PC-9 (cell line): ENCODE results near the gene ZBTB7A. TPM values are rescaled to one million over a fixed set of nuclear protein-coding genes. Genes with fewer than 3 reads are reported as not detected.

ENCODE experiments used
- BruUV-seq: library from RNA; stranded (reverse); fragments of 400-500 nt; replicated peaks from 2 replicates; lab custom pipeline; 2021; lab: Mats Ljungman, UMichigan
- CTCF ChIA-PET: fragments of 300-600 bp; sonication (Branson Sonifier 250); formaldehyde crosslinking; loops from one replicate; lab custom pipeline; 2022; ENCODE audit warnings: antibody characterized with exemption; lab: Charles Lee
- POLR2A ChIA-PET: fragments of 300-600 bp; sonication (Branson Sonifier 250); formaldehyde crosslinking; loops from one replicate; lab custom pipeline; 2022; ENCODE audit warnings: antibody characterized with exemption; ENCODE audit not compliant: unreplicated experiment; lab: Charles Lee
- DNase-seq, 2 experiments: peaks; one replicate each; pipeline versions ENCODE4 v3.0.0 to v3.0.0-alpha.2; 2015 to 2022; ENCODE audit warnings: mixed read lengths in 1 of 2
- H2AFZ ChIP-seq: fragments of 200-600 bp; sonication (generic); 2 replicates; pipeline ENCODE4 v1.8.1; 2017; ENCODE audit warnings: antibody characterized with exemption
- H3F3A ChIP-seq: fragments of 200-600 bp; sonication (generic); 2 replicates; pipeline ENCODE4 v1.8.1; 2017; ENCODE audit warnings: antibody characterized with exemption, mild to moderate bottlenecking, low read depth; ENCODE audit not compliant: insufficient read depth
- H3K27ac ChIP-seq: fragments of 200-600 bp; sonication (generic); 2 replicates; pipeline ENCODE4 v1.6.1; 2016; ENCODE audit warnings: mixed run types
- H3K27me3 ChIP-seq: fragments of 200-600 bp; sonication (generic); 2 replicates; pipeline ENCODE4 v1.6.1; 2016; ENCODE audit warnings: low read depth, mixed run types; ENCODE audit not compliant: insufficient read depth
- H3K36me3 ChIP-seq: fragments of 200-600 bp; sonication (generic); 2 replicates; pipeline ENCODE4 v1.6.1; 2016; ENCODE audit warnings: low read depth, mixed run types
- H3K4me1 ChIP-seq: fragments of 200-600 bp; sonication (generic); replicated peaks from 2 replicates; pipeline ENCODE4 v1.6.1; 2016; ENCODE audit warnings: mixed run types; ENCODE audit not compliant: insufficient read depth
- H3K4me2 ChIP-seq: fragments of 200-600 bp; sonication (generic); 2 replicates; pipeline ENCODE4 v1.6.1; 2017; ENCODE audit warnings: mixed run types
- H3K4me3 ChIP-seq: fragments of 200-600 bp; sonication (generic); 2 replicates; pipeline ENCODE4 v1.6.1; 2016; ENCODE audit warnings: mixed run types
- H3K79me2 ChIP-seq: fragments of 200-600 bp; sonication (generic); 2 replicates; pipeline ENCODE4 v1.6.1; 2017; ENCODE audit warnings: low read depth, mixed run types
- H3K9me2 ChIP-seq: fragments of 200-600 bp; sonication (generic); 2 replicates; pipeline ENCODE4 v1.8.1; 2017; ENCODE audit warnings: mild to moderate bottlenecking; ENCODE audit not compliant: insufficient read depth
- H3K9me3 ChIP-seq: fragments of 200-600 bp; sonication (generic); 2 replicates; pipeline ENCODE4 v1.8.1; 2016; ENCODE audit warnings: low read depth; ENCODE audit not compliant: insufficient read depth
- H4K20me1 ChIP-seq: fragments of 200-600 bp; sonication (generic); 2 replicates; pipeline ENCODE4 v1.8.1; 2017; ENCODE audit not compliant: insufficient read depth
- EZH2 ChIP-seq: fragments of 200-600 bp; sonication (generic); IDR thresholded peaks from 2 replicates; pipeline ENCODE4 v1.8.0; 2017; ENCODE audit warnings: antibody characterized with exemption, low read depth
- intact Hi-C: fragments of 100-400 bp; cut with micrococcal nuclease; formaldehyde crosslinking; loops from one replicate; pipeline ENCODE4 v1.10.0; 2022; ENCODE audit not compliant: unreplicated experiment
- total RNA-seq: library from RNA; stranded (reverse); gene quantifications from 2 replicates; pipeline ENCODE4 v1.2.3, GENCODE V29; 2021
- TF ChIP-seq, protein P1 (sequence below): fragments of 200-600 bp; sonication (generic); conservative IDR thresholded peaks from 2 replicates; pipeline ENCODE4 v1.6.1; 2017; ENCODE audit warnings: mixed run types, antibody characterized with exemption, mild to moderate bottlenecking, moderate library complexity

Gene ZBTB7A
- total RNA-seq, 1 experiment from 2014 or later, result 41.2 TPM

DNA sequence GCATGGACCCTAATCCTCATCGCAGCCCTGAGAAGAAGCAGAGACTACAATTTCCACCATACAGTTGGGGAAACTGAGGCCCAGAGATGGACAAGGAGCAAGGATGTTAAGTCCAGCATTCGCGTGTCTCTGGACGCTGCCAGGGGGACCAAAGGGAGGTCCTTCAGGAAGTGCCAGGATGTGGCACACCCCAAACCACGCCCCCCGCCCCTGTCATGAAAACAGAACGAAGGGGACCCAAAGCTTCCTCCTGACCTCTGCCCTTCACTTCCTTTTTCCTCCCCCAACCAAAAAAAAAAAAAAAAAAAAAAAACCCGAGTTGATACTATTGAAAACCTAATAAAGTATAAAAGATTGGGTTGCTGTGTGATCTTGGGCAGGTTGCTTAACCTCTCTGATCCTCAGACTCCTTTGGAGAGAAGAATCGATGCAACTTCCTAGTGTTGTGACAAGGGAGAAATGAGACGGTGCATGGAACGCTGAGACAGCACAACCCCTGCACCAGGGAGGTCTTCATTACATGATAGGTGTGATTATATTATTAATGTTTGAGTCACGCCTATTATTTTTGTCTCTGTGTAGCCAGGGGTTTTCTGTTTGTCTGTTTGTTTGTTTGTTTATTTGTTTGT lies 2.7 kb upstream of the ZBTB7A start:
- TF ChIP-seq EZH2, result no peak
- TF ChIP-seq, protein P1, sequence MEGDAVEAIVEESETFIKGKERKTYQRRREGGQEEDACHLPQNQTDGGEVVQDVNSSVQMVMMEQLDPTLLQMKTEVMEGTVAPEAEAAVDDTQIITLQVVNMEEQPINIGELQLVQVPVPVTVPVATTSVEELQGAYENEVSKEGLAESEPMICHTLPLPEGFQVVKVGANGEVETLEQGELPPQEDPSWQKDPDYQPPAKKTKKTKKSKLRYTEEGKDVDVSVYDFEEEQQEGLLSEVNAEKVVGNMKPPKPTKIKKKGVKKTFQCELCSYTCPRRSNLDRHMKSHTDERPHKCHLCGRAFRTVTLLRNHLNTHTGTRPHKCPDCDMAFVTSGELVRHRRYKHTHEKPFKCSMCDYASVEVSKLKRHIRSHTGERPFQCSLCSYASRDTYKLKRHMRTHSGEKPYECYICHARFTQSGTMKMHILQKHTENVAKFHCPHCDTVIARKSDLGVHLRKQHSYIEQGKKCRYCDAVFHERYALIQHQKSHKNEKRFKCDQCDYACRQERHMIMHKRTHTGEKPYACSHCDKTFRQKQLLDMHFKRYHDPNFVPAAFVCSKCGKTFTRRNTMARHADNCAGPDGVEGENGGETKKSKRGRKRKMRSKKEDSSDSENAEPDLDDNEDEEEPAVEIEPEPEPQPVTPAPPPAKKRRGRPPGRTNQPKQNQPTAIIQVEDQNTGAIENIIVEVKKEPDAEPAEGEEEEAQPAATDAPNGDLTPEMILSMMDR, result no peak
- Histone ChIP-seq H3K4me1 (no peaks in the 10 kb centered on the region; the same call in 1 of the 2 replicates), H3K9me2 (no peaks in the 10 kb centered on the region), H3K9me3 (no peaks in the 10 kb centered on the region), H3K79me2 (peaks cover 6% of the 10 kb centered on the region), H3K27ac (no peak overlapping the region), H3K4me2 (no peak overlapping the region), H2AFZ (no peak overlapping the region), H3K27me3 (no peaks in the 10 kb centered on the region), H3K4me3 (no peak overlapping the region), H4K20me1 (no peaks in the 10 kb centered on the region), H3K36me3 (no peaks in the 10 kb centered on the region), H3F3A (peaks cover 3% of the 10 kb centered on the region; the same call in 1 of the 2 replicates)
- DNase-seq, result no peak
- POLR2A ChIA-PET, result no interaction called here
- BruUV-seq, result no TSS peak
- CTCF ChIA-PET, result no interaction called here
- intact Hi-C loops, result loop anchor here (5.0 to 10.0 kb wide), 2 partner anchors 75 to 113 kb away; partner anchors contain the start of genes ANKRD24 and SIRT6

DNA sequence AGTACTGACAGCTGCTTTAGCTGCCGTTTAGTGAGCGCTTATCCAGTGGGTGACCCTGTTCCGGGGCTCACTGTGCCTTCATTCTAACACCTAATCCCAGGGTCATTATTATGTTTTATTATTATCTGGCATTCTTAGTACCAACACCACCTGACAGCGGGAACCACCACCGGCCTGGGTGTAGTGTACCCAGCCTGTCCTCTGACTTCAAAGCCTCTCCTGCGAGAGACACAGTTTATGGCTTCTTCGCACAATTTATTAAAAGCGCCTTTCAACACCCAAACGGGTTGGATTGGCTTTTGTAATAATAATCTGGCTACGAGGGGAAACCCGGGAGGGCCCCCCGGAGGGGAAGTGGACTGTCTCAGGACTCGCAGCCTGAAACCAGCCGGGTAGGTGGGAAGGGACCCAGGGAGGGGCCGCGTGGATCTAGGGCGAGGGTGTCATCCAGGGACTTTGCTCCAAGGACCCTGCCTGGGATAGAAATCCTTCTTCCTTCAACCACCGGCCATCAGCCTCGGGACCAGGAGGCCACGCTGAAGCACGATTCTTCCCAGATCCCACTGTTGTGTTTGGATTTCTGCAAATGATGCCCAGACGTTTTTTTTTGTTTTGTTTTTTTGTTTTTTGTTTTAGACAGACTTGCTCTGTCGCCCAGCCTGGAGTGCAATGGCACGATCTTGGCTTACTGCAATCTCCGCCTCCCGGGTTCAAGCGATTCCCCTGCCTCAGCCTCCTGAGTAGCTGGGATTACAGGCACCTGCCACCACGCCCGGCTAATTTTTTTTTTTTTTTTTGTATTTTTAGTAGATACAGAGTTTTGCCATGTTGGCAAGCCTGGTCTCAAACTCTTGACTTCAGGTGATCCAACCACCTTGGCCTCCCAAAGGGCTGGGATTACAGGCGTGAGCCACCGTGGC lies 1.6 kb upstream of the ZBTB7A start:
- Histone ChIP-seq H4K20me1 (peaks cover 6% of the 10 kb centered on the region), H3K9me3 (no peaks in the 10 kb centered on the region), H3K9me2 (no peaks in the 10 kb centered on the region), H3K27ac (no peak overlapping the region), H3F3A (peaks cover 3% of the 10 kb centered on the region; the same call in 1 of the 2 replicates), H3K27me3 (no peaks in the 10 kb centered on the region), H3K4me1 (peaks cover 4% of the 10 kb centered on the region), H3K79me2 (peaks cover 17% of the 10 kb centered on the region), H2AFZ (no peak overlapping the region), H3K4me3 (peak overlapping the region; percentile 69), H3K36me3 (no peaks in the 10 kb centered on the region), H3K4me2 (peak overlapping the region; percentile 76)
- TF ChIP-seq, protein P1, result no peak
- no peak for TF ChIP-seq EZH2
- BruUV-seq, result TSS peak; percentile 64
- CTCF ChIA-PET, result no interaction called here
- no peak for DNase-seq
- POLR2A ChIA-PET, result no interaction called here
- intact Hi-C loops, result loop anchor here (5.0 to 10.0 kb wide), 2 partner anchors 76 to 114 kb away; partner anchors contain the start of genes ANKRD24 and SIRT6

DNA sequence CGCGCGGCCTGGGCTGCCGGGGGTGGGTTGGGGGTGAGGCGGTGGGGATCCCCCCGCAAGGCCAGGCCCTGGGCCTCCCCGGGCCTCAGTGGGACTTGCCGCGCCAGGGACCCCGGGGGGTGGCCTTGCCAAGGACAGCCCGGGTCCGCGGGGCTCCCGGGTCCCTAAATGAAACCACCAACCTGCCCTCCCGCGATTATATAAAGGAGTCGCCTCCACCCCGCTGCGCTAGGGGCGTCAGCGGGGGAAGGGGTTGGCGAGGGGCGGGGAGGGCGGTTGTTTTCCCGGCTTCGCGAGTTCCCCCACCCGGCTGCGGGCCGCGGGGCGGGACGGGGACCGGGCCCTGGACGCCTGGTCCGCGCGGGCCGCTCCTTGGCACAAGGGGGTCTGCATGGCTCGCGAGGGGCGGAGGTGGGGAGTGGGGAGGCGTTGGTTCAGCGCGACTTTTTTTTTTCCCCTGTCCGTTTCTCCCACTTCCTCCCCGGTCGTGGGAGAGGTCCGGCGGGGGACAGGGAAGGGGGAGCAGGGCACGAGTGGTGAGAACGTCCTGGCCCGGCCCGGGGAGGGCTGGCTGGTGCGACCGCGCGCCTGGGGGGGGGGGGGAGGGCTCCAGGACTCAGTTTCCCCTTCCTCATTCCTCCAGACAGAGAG lies 822 bp upstream of the ZBTB7A start:
- Histone ChIP-seq H3K27me3 (no peaks in the 10 kb centered on the region), H3F3A (peaks cover 2% of the 10 kb centered on the region; the same call in 1 of the 2 replicates), H4K20me1 (peaks cover 13% of the 10 kb centered on the region), H3K4me1 (peaks cover 12% of the 10 kb centered on the region), H3K9me3 (no peaks in the 10 kb centered on the region), H3K4me2 (peak overlapping the region; percentile 76), H3K79me2 (peaks cover 25% of the 10 kb centered on the region), H2AFZ (peak overlapping the region; percentile 60; the same call in 1 of the 2 replicates), H3K27ac (peak overlapping the region; percentile 53; the same call in 1 of the 2 replicates), H3K36me3 (no peaks in the 10 kb centered on the region), H3K9me2 (no peaks in the 10 kb centered on the region), H3K4me3 (peak overlapping the region; percentile 69)
- DNase-seq, result no peak
- POLR2A ChIA-PET, result interaction anchor here (0.6 kb wide), 1 partner anchor 64 kb away, joined by 6 read pairs; no protein-coding TSS in a partner anchor
- no TSS peak for BruUV-seq
- TF ChIP-seq, protein P1, result no peak
- no peak for TF ChIP-seq EZH2
- CTCF ChIA-PET, result interaction anchor here (1.0 kb wide), 1 partner anchor 80 kb away, joined by 4 read pairs; no protein-coding TSS in a partner anchor
- intact Hi-C loops, result loop anchor here (5.0 to 10.0 kb wide), 2 partner anchors 77 to 115 kb away; partner anchors contain the start of genes ANKRD24 and SIRT6
